WTC11 (cell line): ENCODE measurements around the gene FAM228A.

Source experiments
- CTCF ChIP-seq: fragments of 200-600 bp; IDR thresholded peaks from 2 replicates; pipeline ENCODE4 v1.8.0; 2022; ENCODE audit warnings: antibody characterized with exemption
- NR2C2 ChIP-seq: sonication (generic); formaldehyde crosslinking; IDR thresholded peaks from 2 replicates; pipeline ENCODE4 v1.8.0; 2022; ENCODE audit warnings: mild to moderate bottlenecking, missing genetic modification reagents
- PREB ChIP-seq: sonication (generic); formaldehyde crosslinking; IDR thresholded peaks from 2 replicates; pipeline ENCODE4 v1.8.1; 2022; ENCODE audit warnings: mild to moderate bottlenecking, missing genetic modification reagents, moderate library complexity, borderline replicate concordance
- TEAD4 ChIP-seq: sonication (generic); formaldehyde crosslinking; IDR thresholded peaks from 2 replicates; pipeline ENCODE4 v1.8.0; 2022; ENCODE audit warnings: mild to moderate bottlenecking, missing genetic modification reagents
- ZNF232 ChIP-seq: sonication (generic); formaldehyde crosslinking; IDR thresholded peaks from 2 replicates; pipeline ENCODE4 v1.8.0; 2022; ENCODE audit warnings: mild to moderate bottlenecking, missing genetic modification reagents

DNA sequence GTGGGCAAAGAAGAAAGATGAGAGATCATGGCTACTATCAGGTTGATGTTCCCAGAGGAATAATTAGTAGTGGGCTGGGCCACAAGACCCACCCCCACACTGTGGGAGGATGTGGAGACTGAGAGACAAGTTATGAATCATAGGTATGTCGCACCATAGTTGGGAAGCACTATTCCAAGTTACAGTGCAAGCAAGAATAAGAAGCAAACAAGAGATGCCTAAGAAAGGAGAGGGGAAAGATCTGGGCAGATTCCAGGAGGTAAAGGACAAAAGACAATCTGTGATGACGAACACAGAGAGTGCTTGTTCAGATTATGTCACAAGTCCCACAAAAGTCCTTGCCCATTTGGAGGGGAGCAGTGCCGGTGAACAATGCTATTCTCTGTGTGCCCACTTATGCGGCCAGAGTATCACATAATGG, 56.6 kb downstream of the FAM228A start:
- TF ChIP-seq ZNF232 (no peak), CTCF (no peak), TEAD4 (CRISPR knock-in tag) (no peak), PREB (CRISPR knock-in tag) (no peak), NR2C2 (CRISPR knock-in tag) (no peak)
